ENCODE data around the gene FOXP1.

GRCh38 chr3:71168880-71169411, 414.6 kb downstream of the FOXP1 start:
- TF ChIP-seq MAX (IDR thresholded peaks at IDR 0.05) = no peak
- TF ChIP-seq CTCF (IDR thresholded peaks at IDR 0.05; ENCODE audit: low read depth, low read length, missing input control) = no peak
- no peak for TF ChIP-seq YY1 (IDR thresholded peaks at IDR 0.05)
- TF ChIP-seq REST (IDR thresholded peaks at IDR 0.05) = no peak
- no peak for TF ChIP-seq NR2F2 (IDR thresholded peaks at IDR 0.05)
- TF ChIP-seq JUND (IDR thresholded peaks at IDR 0.05) = no peak
- no peak for TF ChIP-seq ZBTB33 (IDR thresholded peaks at IDR 0.05)
- TF ChIP-seq FOXA2 (IDR thresholded peaks at IDR 0.05) = no peak
- no peak for TF ChIP-seq RAD21 (IDR thresholded peaks at IDR 0.05)
- TF ChIP-seq ATF3 (IDR thresholded peaks at IDR 0.05) = no peak
